Measurements from ENCODE around the gene PRKCG. TPM values are rescaled to one million over a fixed set of nuclear protein-coding genes. Genes with fewer than 3 reads are reported as not detected.
A peak's percentile ranks its signal among the peaks of the same experiment; 100 is the strongest.
"Not testable (repeated sequence)": the region's sequence is repeated elsewhere in the genome, so short reads cannot be mapped to it uniquely, and the experiment has no call there.

Gene PRKCG
- not detected in 2 replicates for total RNA-seq (2022)
- percentile 11 among the genes with signal in this experiment for Bru-seq, nascent RNA
- BruChase-seq, experiment 1, labeled RNA remaining after a 6-hour chase, result percentile 4 among the genes with signal in this experiment
- BruChase-seq, experiment 2, labeled RNA remaining after a 2-hour chase, result percentile 7 among the genes with signal in this experiment
- long read RNA-seq, result 0 reads

DNA sequence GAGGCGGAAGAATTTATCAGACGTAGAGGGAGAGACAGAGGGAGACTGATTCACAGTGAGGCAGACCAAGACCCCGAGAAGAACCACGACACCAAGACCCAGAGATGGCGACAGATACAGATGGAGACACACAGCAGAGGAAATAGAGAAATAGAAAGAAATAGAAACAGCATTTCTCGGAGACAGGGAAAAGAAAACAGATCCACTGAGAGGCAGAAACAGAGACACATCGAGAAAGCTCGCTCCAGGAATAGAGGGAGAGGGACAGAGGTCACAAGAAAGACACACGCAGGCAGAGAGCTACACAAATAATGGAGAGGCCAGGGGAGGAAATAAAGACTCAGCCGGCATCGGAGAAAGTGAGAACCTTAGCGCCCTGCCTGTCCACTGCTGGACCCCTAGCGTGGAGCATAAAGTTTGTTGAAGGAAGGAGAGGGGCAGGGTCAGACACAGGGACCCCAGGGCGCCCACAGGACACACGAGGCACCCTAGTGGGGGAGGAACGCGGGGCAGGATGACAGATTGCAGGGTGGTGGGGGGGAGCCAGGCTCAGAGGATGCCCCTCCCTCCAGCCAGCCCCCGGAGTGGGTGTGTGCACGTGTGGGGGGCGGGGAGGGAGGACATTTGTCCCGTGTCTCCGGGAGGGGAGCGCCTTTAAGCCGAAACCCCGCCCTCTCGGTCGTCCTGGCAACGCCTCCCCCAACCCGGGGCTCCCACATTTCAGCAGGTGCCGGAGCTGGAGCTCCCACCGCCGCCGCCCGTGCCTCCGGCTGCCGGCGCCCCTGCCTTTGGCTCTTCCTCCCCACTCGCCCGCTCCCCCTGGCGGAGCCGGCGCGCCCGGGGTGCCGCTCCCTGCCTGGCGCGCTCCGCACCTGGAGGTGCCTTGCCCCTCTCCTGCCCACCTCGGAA is at the start of gene PRKCG:
Gene PRKCG, plus strand, starts transcription at position 716 of the 909 bp plus-strand sequence. CDS start 298 bp downstream, outside the sequence.
- Mint-ChIP-seq H3K4me1 (ENCODE audit: insufficient read depth, unreplicated experiment) (no peaks in the 10 kb centered on the region), H3K27me3 (ENCODE audit: insufficient read depth, unreplicated experiment) (no peaks in the 10 kb centered on the region), H3K36me3 (ENCODE audit: insufficient read depth, unreplicated experiment) (peaks cover 14% of the 10 kb centered on the region), H3K4me3 (ENCODE audit: unreplicated experiment) (no peak within 1 kb of the TSS), H3K27ac (ENCODE audit: low read depth, unreplicated experiment) (no peak within 1 kb of the TSS), H3K9me3 (ENCODE audit: unreplicated experiment) (no peaks in the 10 kb centered on the region)
- DNase-seq (ENCODE audit: unreplicated experiment), result peak; percentile 35
- peak; percentile 44 for TF ChIP-seq CTCF (IDR thresholded peaks at IDR 0.05; ENCODE audit: unreplicated experiment)
- intact Hi-C loops (cut with micrococcal nuclease), result loop anchor here (5.0 kb wide), 1 partner anchor 39 kb away; no protein-coding TSS in a partner anchor
- ChIA-PET CTCF (interaction anchor here (0.6 to 2.6 kb wide), 13 partner anchors 10 to 1801 kb away, joined by 3 to 12 read pairs (median 3); no protein-coding TSS in a partner anchor), POLR2A (no interaction called here)
- no TSS peak for BruUV-seq (replicated peaks)

GRCh38 chr19:53832861-53833260 is 49.1 kb upstream of the PRKCG start:
- H3K9me3 Mint-ChIP-seq (ENCODE audit: unreplicated experiment); H3K36me3 Mint-ChIP-seq (ENCODE audit: insufficient read depth, unreplicated experiment); H3K27ac Mint-ChIP-seq (ENCODE audit: low read depth, unreplicated experiment); BruUV-seq (replicated peaks); intact Hi-C loops (cut with micrococcal nuclease); H3K4me1 Mint-ChIP-seq (ENCODE audit: insufficient read depth, unreplicated experiment); H3K4me3 Mint-ChIP-seq (ENCODE audit: unreplicated experiment); CTCF ChIA-PET; DNase-seq (ENCODE audit: unreplicated experiment); POLR2A ChIA-PET: not testable (repeated sequence)
- H3K27me3 Mint-ChIP-seq (ENCODE audit: insufficient read depth, unreplicated experiment), result peaks cover 12% of the 10 kb centered on the region

GRCh38 chr19:53838446-53838845 is 43.6 kb upstream of the PRKCG start:
- CTCF ChIA-PET, result interaction anchor here (0.7 kb wide), 1 partner anchor 188 kb away, joined by 3 read pairs; no protein-coding TSS in a partner anchor
- H3K27me3 Mint-ChIP-seq (ENCODE audit: insufficient read depth, unreplicated experiment); BruUV-seq (replicated peaks); H3K9me3 Mint-ChIP-seq (ENCODE audit: unreplicated experiment); H3K4me3 Mint-ChIP-seq (ENCODE audit: unreplicated experiment); H3K4me1 Mint-ChIP-seq (ENCODE audit: insufficient read depth, unreplicated experiment); POLR2A ChIA-PET; DNase-seq (ENCODE audit: unreplicated experiment); H3K36me3 Mint-ChIP-seq (ENCODE audit: insufficient read depth, unreplicated experiment); intact Hi-C loops (cut with micrococcal nuclease): not testable (repeated sequence)
- peak overlapping the region; percentile 31 for H3K27ac Mint-ChIP-seq (ENCODE audit: low read depth, unreplicated experiment)

GRCh38 chr19:53840241-53840640 is 41.8 kb upstream of the PRKCG start:
- H3K4me1 Mint-ChIP-seq (ENCODE audit: insufficient read depth, unreplicated experiment); H3K4me3 Mint-ChIP-seq (ENCODE audit: unreplicated experiment); H3K9me3 Mint-ChIP-seq (ENCODE audit: unreplicated experiment); DNase-seq (ENCODE audit: unreplicated experiment); H3K27ac Mint-ChIP-seq (ENCODE audit: low read depth, unreplicated experiment); BruUV-seq (replicated peaks); H3K36me3 Mint-ChIP-seq (ENCODE audit: insufficient read depth, unreplicated experiment); H3K27me3 Mint-ChIP-seq (ENCODE audit: insufficient read depth, unreplicated experiment): not testable (repeated sequence)
- ChIA-PET POLR2A (interaction anchor here (0.7 kb wide), 1 partner anchor 17 kb away, joined by 3 read pairs; no protein-coding TSS in a partner anchor), CTCF (interaction anchor here (0.7 to 1.6 kb wide), 2 partner anchors 9 to 185 kb away, joined by 4 to 8 read pairs; no protein-coding TSS in a partner anchor)
- intact Hi-C loops (cut with micrococcal nuclease), result loop anchor here (5.0 kb wide), 2 partner anchors 42 to 67 kb away; partner anchors contain the start of genes CACNG7 and PRKCG

DNA sequence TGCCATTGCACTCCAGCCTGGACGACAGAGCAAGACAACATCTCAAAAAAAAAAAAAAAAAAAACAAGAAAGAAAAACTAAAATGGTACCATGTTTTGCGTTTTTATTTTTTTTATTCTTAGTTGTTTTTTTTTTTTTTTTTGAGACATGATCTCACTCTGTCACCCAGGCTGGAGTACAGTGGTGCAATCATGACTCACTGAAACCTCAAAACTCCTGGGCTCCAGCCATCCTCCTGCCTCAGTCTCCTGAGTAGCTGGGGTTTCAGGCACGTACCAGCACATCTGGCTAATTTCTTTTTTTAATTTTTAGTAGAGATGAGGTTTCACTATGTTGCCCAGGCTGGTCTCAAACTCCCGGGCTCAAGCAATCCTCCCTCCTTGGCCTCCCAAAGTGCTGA is 41.1 kb upstream of the PRKCG start:
- not testable (repeated sequence) for H3K4me1 Mint-ChIP-seq (ENCODE audit: insufficient read depth, unreplicated experiment); BruUV-seq (replicated peaks); H3K27me3 Mint-ChIP-seq (ENCODE audit: insufficient read depth, unreplicated experiment); H3K36me3 Mint-ChIP-seq (ENCODE audit: insufficient read depth, unreplicated experiment); H3K9me3 Mint-ChIP-seq (ENCODE audit: unreplicated experiment); H3K4me3 Mint-ChIP-seq (ENCODE audit: unreplicated experiment)
- ChIA-PET POLR2A (interaction anchor here (0.7 to 1.5 kb wide), 7 partner anchors 16 to 274 kb away, joined by 3 to 8 read pairs (median 4); partner anchors contain the start of genes MYADM, PRPF31 and TFPT), CTCF (interaction anchor here (0.6 to 1.6 kb wide), 15 partner anchors 9 to 296 kb away, joined by 3 to 9 read pairs (median 4); partner anchors contain the start of genes PRKCG and TFPT)
- DNase-seq (ENCODE audit: unreplicated experiment), result peak; percentile 90
- H3K27ac Mint-ChIP-seq (ENCODE audit: low read depth, unreplicated experiment), result peak overlapping the region; percentile 46
- intact Hi-C loops (cut with micrococcal nuclease), result loop anchor here (1.0 to 5.0 kb wide), 3 partner anchors 26 to 66 kb away; partner anchors contain the start of genes CACNG7, MYADM and PRKCG

Data from MCF 10A (cell line).